Brain microvascular endothelial cell (primary cell): ENCODE results near the gene THSD4.

Experiments
- DNase-seq: peaks from one replicate; pipeline ENCODE4 v3.0.0-alpha.2; 2020
- H3K27ac ChIP-seq: fragments of 250-450 bp; sonication (Bioruptor Pico); 2 replicates; pipeline ENCODE4 v1.5.1; 2020; ENCODE audit warnings: mild to moderate bottlenecking, moderate library complexity
- H3K27me3 ChIP-seq: fragments of 250-450 bp; sonication (Bioruptor Pico); replicated peaks from 2 replicates; pipeline ENCODE4 v1.5.1; 2020; ENCODE audit warnings: mild to moderate bottlenecking
- H3K36me3 ChIP-seq: fragments of 250-450 bp; sonication (Bioruptor Pico); replicated peaks from 2 replicates; pipeline ENCODE4 v1.5.1; 2020; ENCODE audit warnings: mild to moderate bottlenecking
- H3K4me3 ChIP-seq: 2 replicates; pipeline ENCODE4 v1.5.1; 2011; ENCODE audit warnings: low read depth, mild to moderate bottlenecking, control low read depth, low read length, moderate library complexity
- in situ Hi-C: cut with HindIII; loops from 2 replicates; pipeline ENCODE4 v1.10.0; 2017; ENCODE audit warnings: low sequenced_read_pairs, low pct_ligation_motif_present
- TF ChIP-seq, protein P1 (sequence below): IDR thresholded peaks from 2 replicates; pipeline ENCODE4 v1.5.1; 2011; ENCODE audit warnings: low read depth, mild to moderate bottlenecking, moderate library complexity, low read length, control low read depth, inconsistent platforms; ENCODE audit errors: missing control alignments

THSD4 gene

DNA sequence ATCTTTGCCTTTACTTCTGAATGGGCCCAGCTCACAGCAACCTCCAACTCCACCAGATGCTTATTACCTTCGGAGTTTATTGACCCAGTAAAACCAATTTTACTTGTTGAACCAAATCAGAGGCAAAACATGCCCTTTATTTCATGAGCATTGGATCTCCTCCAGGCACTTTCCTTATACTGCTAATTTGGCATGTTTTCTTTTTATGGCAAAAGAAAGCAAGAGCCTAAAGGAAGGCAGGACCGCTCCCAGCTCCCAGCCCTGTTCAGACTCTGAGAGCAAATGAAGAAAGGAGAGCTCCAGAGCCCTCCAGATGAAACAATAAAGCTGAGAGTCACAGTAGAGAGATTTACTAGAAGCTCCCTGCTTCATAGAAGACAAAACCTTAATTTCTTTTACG lies 613.6 kb downstream of the THSD4 start:
- in situ Hi-C loops: no loop called here

DNA sequence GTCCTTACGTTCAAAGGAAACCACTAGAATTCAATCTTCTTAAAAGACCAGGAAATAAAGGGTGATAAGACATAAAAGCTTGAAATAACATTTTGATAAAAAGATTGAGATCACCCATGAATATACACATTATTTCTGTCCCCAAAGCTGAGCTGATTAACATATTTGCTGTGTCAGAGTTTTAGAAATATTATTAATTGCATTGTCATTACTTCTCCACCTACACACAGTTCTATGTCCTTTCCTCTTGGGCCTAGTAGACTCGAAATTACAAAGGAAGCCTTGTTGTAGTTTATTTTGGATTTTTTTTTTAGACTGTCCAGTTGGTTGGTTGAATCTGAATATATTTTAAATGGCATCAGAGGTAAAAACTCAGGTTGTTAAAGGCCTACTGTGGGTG lies 614.0 kb downstream of the THSD4 start:
- H3K27me3 ChIP-seq: no peaks in the 10 kb centered on the region
- H3K4me3 ChIP-seq: no peak overlapping the region
- peaks cover 12% of the 10 kb centered on the region for H3K36me3 ChIP-seq
- TF ChIP-seq, protein P1, sequence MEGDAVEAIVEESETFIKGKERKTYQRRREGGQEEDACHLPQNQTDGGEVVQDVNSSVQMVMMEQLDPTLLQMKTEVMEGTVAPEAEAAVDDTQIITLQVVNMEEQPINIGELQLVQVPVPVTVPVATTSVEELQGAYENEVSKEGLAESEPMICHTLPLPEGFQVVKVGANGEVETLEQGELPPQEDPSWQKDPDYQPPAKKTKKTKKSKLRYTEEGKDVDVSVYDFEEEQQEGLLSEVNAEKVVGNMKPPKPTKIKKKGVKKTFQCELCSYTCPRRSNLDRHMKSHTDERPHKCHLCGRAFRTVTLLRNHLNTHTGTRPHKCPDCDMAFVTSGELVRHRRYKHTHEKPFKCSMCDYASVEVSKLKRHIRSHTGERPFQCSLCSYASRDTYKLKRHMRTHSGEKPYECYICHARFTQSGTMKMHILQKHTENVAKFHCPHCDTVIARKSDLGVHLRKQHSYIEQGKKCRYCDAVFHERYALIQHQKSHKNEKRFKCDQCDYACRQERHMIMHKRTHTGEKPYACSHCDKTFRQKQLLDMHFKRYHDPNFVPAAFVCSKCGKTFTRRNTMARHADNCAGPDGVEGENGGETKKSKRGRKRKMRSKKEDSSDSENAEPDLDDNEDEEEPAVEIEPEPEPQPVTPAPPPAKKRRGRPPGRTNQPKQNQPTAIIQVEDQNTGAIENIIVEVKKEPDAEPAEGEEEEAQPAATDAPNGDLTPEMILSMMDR: no peak
- no peak overlapping the region for H3K27ac ChIP-seq
- DNase-seq: no peak
- in situ Hi-C loops: no loop called here

More for the DNA sequence above, 613.6 kb downstream of the THSD4 start:
- H3K27me3 ChIP-seq: no peaks in the 10 kb centered on the region
- TF ChIP-seq, protein P1: no peak
- peaks cover 12% of the 10 kb centered on the region for H3K36me3 ChIP-seq
- DNase-seq: no peak
- no peak overlapping the region for H3K27ac ChIP-seq
- no peak overlapping the region for H3K4me3 ChIP-seq

DNA sequence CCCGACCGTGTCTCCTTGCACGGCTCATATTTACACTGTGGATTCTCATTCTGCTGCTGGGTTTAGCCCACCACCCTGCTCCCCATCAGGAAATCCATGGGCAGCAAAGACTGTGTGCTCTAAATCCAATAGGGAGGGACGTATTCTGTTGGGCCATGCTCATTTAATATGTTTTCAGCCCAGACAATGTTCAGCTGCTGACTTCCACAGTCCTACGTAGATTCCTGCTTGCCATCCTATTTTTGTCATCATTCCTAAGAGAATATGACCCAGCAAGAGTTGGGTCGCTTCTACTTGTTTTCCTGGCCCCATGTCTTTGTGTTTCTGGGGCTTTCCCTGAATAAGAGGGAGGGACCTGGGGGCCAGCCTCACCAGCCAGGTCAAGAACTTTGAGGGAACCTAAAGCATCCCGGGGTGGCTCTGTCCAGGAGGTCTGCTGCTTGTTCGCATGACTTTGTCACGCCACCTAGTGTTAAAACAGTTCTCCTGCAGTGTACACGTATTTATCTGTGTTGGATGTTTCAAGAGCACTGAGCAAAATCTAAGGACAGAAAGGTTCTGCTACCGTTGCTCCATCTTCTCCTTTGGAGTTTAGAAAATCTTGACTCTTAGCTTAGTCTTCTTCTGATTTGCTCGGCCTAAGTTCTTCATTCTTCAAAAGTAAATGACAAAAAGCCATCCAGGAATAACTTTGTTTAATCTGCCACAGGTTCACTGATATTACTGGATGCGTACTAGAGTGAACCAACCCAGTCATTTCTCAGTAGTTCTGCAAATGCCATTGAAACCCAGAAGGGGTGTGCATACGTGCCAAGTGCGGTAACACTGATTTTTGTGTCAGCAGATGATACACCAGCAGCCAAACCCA lies 615.2 kb downstream of the THSD4 start:
- Histone ChIP-seq H3K27me3 (no peaks in the 10 kb centered on the region), H3K36me3 (peaks cover 12% of the 10 kb centered on the region), H3K4me3 (no peak overlapping the region), H3K27ac (no peak overlapping the region)
- peak; percentile 71 for DNase-seq
- TF ChIP-seq, protein P1: peak; percentile 83
- in situ Hi-C loops: no loop called here

DNA sequence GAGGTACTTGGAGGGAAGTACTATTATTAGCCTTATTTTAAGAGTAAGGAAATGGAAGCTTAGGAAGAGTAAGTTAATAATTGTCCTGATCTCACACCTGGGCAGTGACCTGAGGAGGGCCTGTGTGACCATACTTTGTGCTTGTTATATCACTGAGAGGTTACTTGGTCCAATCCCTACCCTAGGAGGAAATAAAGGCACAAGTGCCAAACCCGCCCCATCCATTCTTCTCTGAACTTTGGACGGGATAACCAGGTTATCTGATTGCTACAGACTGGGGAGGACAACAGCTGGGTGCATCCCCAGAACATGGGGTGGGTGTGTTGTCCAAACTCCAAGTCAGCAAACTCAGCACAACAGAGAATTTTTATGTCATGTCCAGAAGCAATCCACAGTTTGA lies 617.4 kb downstream of the THSD4 start:
- no peaks in the 10 kb centered on the region for H3K27me3 ChIP-seq
- no peak overlapping the region for H3K27ac ChIP-seq
- peaks cover 12% of the 10 kb centered on the region for H3K36me3 ChIP-seq
- in situ Hi-C loops: no loop called here
- DNase-seq: no peak
- TF ChIP-seq, protein P1: no peak
- H3K4me3 ChIP-seq: no peak overlapping the region

DNA sequence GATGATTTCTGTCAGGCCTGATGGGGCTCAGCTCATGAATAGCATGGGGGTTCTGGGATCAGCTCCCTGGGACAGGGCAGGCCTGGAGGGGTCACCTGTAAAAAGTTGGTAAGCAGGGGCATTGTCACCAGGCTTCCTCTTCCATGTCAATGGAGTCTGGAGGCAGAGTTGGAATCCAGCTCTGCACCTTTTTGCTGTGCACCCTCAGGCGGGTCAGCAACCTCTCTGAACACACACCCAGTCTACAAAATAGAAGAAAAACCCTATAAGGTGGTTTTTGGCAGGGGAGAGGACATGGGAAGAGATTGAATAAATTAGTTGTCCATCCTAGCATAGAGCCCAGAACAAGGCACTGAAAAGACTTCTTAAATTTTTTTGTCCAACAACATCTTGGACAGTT lies 617.9 kb downstream of the THSD4 start:
- no peak overlapping the region for H3K4me3 ChIP-seq
- TF ChIP-seq, protein P1: no peak
- no peak overlapping the region for H3K27ac ChIP-seq
- DNase-seq: no peak
- H3K36me3 ChIP-seq: peaks cover 14% of the 10 kb centered on the region
- in situ Hi-C loops: no loop called here
- H3K27me3 ChIP-seq: no peaks in the 10 kb centered on the region
